Measurements from ENCODE around the gene CLOCK.

CLOCK gene

GRCh38 chr4:55447831-55448230 lies 98.9 kb downstream of the CLOCK start:
- TF ChIP-seq POLR2AphosphoS5 (IDR thresholded peaks at IDR 0.05; ENCODE audit: low read depth, low read length) (no peak), TAF1 (IDR thresholded peaks at IDR 0.05; ENCODE audit: borderline replicate concordance, insufficient read depth, low read length) (no peak), FOXP2 (optimal IDR thresholded peaks at IDR 0.05; ENCODE audit: borderline replicate concordance, extremely low read depth, extremely low read length, insufficient read depth) (no peak), SIN3A (IDR thresholded peaks at IDR 0.05; ENCODE audit: borderline replicate concordance, insufficient read depth, low read length) (no peak), REST (IDR thresholded peaks at IDR 0.05; ENCODE audit: insufficient read depth in 1 of 2, low read depth in 2 of 2, low read length in 2 of 2) (no peak)

DNA sequence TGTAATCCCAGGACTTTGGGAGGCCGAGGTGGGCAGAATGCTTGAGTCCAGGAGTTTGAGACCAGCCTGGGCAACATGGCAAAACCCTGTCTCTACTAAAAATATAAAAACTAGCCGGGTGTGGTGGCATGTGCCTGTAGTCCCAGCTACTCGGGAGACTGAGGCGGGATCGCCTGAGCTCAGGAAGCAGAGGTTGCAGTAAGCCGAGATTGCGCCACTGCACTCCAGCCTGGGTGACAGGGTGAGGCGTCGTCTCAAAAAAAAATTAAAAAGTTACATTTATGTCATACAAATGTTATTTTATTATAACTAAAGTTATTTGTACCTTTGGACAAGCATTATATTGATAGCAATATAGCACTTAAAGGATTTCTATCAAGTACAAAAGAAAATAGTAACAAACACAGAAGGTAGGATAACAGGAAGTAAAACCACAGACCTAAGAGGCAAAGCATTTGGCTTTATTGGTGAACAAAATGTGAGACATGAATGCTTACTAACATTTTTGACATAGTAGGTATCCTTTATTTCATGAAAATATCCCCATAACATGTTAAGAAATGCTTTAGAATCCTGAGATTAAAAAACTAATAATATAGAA lies 99.5 kb downstream of the CLOCK start:
- TF ChIP-seq SIN3A (IDR thresholded peaks at IDR 0.05; ENCODE audit: borderline replicate concordance, insufficient read depth, low read length) = no peak
- TF ChIP-seq POLR2AphosphoS5 (IDR thresholded peaks at IDR 0.05; ENCODE audit: low read depth, low read length) = no peak
- TF ChIP-seq FOXP2 (optimal IDR thresholded peaks at IDR 0.05; ENCODE audit: borderline replicate concordance, extremely low read depth, extremely low read length, insufficient read depth) = no peak
- no peak for TF ChIP-seq TAF1 (IDR thresholded peaks at IDR 0.05; ENCODE audit: borderline replicate concordance, insufficient read depth, low read length)
- TF ChIP-seq REST (IDR thresholded peaks at IDR 0.05; ENCODE audit: insufficient read depth in 1 of 2, low read depth in 2 of 2, low read length in 2 of 2) = no peak

- TF ChIP-seq REST (IDR thresholded peaks at IDR 0.05; ENCODE audit: insufficient read depth in 1 of 2, low read depth in 2 of 2, low read length in 2 of 2) (no peak), SIN3A (IDR thresholded peaks at IDR 0.05; ENCODE audit: borderline replicate concordance, insufficient read depth, low read length) (no peak), TAF1 (IDR thresholded peaks at IDR 0.05; ENCODE audit: borderline replicate concordance, insufficient read depth, low read length) (no peak), POLR2AphosphoS5 (IDR thresholded peaks at IDR 0.05; ENCODE audit: low read depth, low read length) (no peak), FOXP2 (optimal IDR thresholded peaks at IDR 0.05; ENCODE audit: borderline replicate concordance, extremely low read depth, extremely low read length, insufficient read depth) (no peak)
These were observed 100.2 kb downstream of the CLOCK start for GRCh38 chr4:55446578-55446922.

- TF ChIP-seq FOXP2 (optimal IDR thresholded peaks at IDR 0.05; ENCODE audit: borderline replicate concordance, extremely low read depth, extremely low read length, insufficient read depth) (no peak), SIN3A (IDR thresholded peaks at IDR 0.05; ENCODE audit: borderline replicate concordance, insufficient read depth, low read length) (no peak), REST (IDR thresholded peaks at IDR 0.05; ENCODE audit: insufficient read depth in 1 of 2, low read depth in 2 of 2, low read length in 2 of 2) (no peak), POLR2AphosphoS5 (IDR thresholded peaks at IDR 0.05; ENCODE audit: low read depth, low read length) (no peak), TAF1 (IDR thresholded peaks at IDR 0.05; ENCODE audit: borderline replicate concordance, insufficient read depth, low read length) (no peak)
These were observed 100.7 kb downstream of the CLOCK start for GRCh38 chr4:55445921-55446577.

All from PFSK-1 (cell line).